GM23338 (cell line): ENCODE data around the gene STK38L. TPM values are rescaled to one million over a fixed set of nuclear protein-coding genes. Genes with fewer than 3 reads are reported as not detected.

Experiments used
- ATAC-seq: fragments of 200-7000 bp; cut with Tn5 transposase; 3 replicates; pipeline ENCODE4 v1.9.1; 2020
- DNase-seq: peaks from one replicate; pipeline ENCODE4 v3.0.0-alpha.2; 2015; ENCODE audit warnings: low spot score
- H2AFZ ChIP-seq: fragments of 200-600 bp; sonication (generic); 2 replicates; pipeline ENCODE4 v1.8.0; 2016; ENCODE audit warnings: antibody characterized with exemption, mild to moderate bottlenecking, moderate library complexity
- H3F3A ChIP-seq: fragments of 200-600 bp; sonication (generic); replicated peaks from 2 replicates; pipeline ENCODE4 v1.8.0; 2017; ENCODE audit warnings: antibody characterized with exemption, mixed run types, low read depth
- H3K27ac ChIP-seq: fragments of 200-600 bp; sonication (generic); 2 replicates; pipeline ENCODE4 v1.6.1; 2016; ENCODE audit warnings: low read depth
- H3K27me3 ChIP-seq: fragments of 200-600 bp; sonication (generic); 2 replicates; pipeline ENCODE4 v1.8.0; 2016; ENCODE audit warnings: mild to moderate bottlenecking, mixed run types, moderate library complexity; ENCODE audit not compliant: insufficient read depth
- H3K36me3 ChIP-seq: fragments of 200-600 bp; sonication (generic); 2 replicates; pipeline ENCODE4 v1.8.0; 2016; ENCODE audit warnings: mild to moderate bottlenecking; ENCODE audit not compliant: insufficient read depth
- H3K4me1 ChIP-seq: fragments of 200-600 bp; sonication (generic); 2 replicates; pipeline ENCODE4 v1.8.0; 2016; ENCODE audit warnings: mild to moderate bottlenecking, moderate library complexity; ENCODE audit not compliant: insufficient read depth
- H3K4me2 ChIP-seq: fragments of 200-600 bp; sonication (generic); 2 replicates; pipeline ENCODE4 v1.7.1; 2017; ENCODE audit warnings: mixed run types
- H3K4me3 ChIP-seq: fragments of 200-600 bp; sonication (generic); 2 replicates; pipeline ENCODE4 v1.6.1; 2016; ENCODE audit warnings: mixed run types
- H3K79me2 ChIP-seq: fragments of 200-600 bp; sonication (generic); replicated peaks from 2 replicates; pipeline ENCODE4 v1.8.0; 2017; ENCODE audit warnings: mild to moderate bottlenecking; ENCODE audit not compliant: insufficient read depth
- H3K9me2 ChIP-seq: fragments of 200-600 bp; sonication (generic); 2 replicates; pipeline ENCODE4 v1.8.0; 2017; ENCODE audit not compliant: insufficient read depth
- H4K20me1 ChIP-seq: fragments of 200-600 bp; sonication (generic); replicated peaks from 2 replicates; pipeline ENCODE4 v1.8.0; 2017; ENCODE audit warnings: mild to moderate bottlenecking; ENCODE audit not compliant: insufficient read depth
- H3K27ac Mint-ChIP-seq: 2 replicates; pipeline ENCODE4 v1.8.0; 2020; ENCODE audit warnings: inconsistent platforms, mild to moderate bottlenecking, moderate library complexity, mixed read lengths
- H3K27me3 Mint-ChIP-seq: 3 replicates; pipeline ENCODE4 v1.8.0; 2022; ENCODE audit warnings: low read depth, mild to moderate bottlenecking, moderate library complexity, mixed read lengths, inconsistent platforms; ENCODE audit not compliant: insufficient read depth, poor library complexity
- H3K36me3 Mint-ChIP-seq: 3 replicates; pipeline ENCODE4 v1.8.0; 2021; ENCODE audit warnings: low read depth, mild to moderate bottlenecking, inconsistent platforms, moderate library complexity, mixed read lengths
- H3K4me1 Mint-ChIP-seq: 3 replicates; pipeline ENCODE4 v1.8.0; 2020; ENCODE audit warnings: mild to moderate bottlenecking, inconsistent platforms, mixed read lengths
- H3K4me3 Mint-ChIP-seq: 3 replicates; pipeline ENCODE4 v1.8.0; 2021; ENCODE audit warnings: moderate library complexity, mild to moderate bottlenecking, inconsistent platforms, mixed read lengths
- H3K9me3 Mint-ChIP-seq: 3 replicates; pipeline ENCODE4 v1.8.0; 2020; ENCODE audit warnings: moderate library complexity, mild to moderate bottlenecking, inconsistent platforms, mixed read lengths
- CTCF ChIP-seq, 2 experiments: fragments of 200-600 bp in 1 of 2; sonication (generic) in 1 of 2; conservative IDR thresholded peaks; 2 replicates each; pipeline versions ENCODE4 v1.5.1 to v1.6.1; 2016 to 2017; ENCODE audit warnings: antibody characterized with exemption in 2 of 2, low read depth in 2 of 2, mild to moderate bottlenecking in 2 of 2, moderate library complexity in 1 of 2
- ETS1 ChIP-seq: IDR thresholded peaks from 2 replicates; pipeline ENCODE4 v1.6.1; 2016; ENCODE audit warnings: antibody characterized with exemption
- REST ChIP-seq: IDR thresholded peaks from one replicate; pipeline ENCODE4 v1.6.1; 2018; ENCODE audit warnings: antibody characterized with exemption; ENCODE audit not compliant: unreplicated experiment
- ZNF462 ChIP-seq: fragments of 250-450 bp; sonication (Bioruptor Pico); IDR thresholded peaks from 2 replicates; pipeline ENCODE4 v1.5.0; 2020; ENCODE audit warnings: mild to moderate bottlenecking, moderate library complexity
- polyA plus RNA-seq: library from polyadenylated mRNA; unstranded; fragments of >200 nt; fragmentation: Nextera tagmentation; extraction: Ambion mirVana; gene quantifications from 2 replicates; pipeline ENCODE4 v1.2.1, GENCODE V29; 2016
- total RNA-seq: library from RNA; depleted of rRNA; stranded (reverse); fragments of >200 nt; shearing (Covaris generic); gene quantifications from 2 replicates; pipeline ENCODE4 v1.2.3, GENCODE V29; 2014

The STK38L gene
- total and polyA plus RNA-seq, 2 experiments from 2014 or later, result 28.9 to 56.5 TPM

GRCh38 chr12:27336282-27336653, 92.2 kb downstream of the STK38L start:
- H3K27ac Mint-ChIP-seq, result no peak overlapping the region
- Histone ChIP-seq H3F3A (no peaks in the 10 kb centered on the region; the same call in 1 of the 2 replicates), H3K9me2 (no peaks in the 10 kb centered on the region), H3K36me3 (no peaks in the 10 kb centered on the region), H3K79me2 (peaks cover 62% of the 10 kb centered on the region), H3K4me1 (peaks cover 29% of the 10 kb centered on the region), H2AFZ (no peak overlapping the region), H4K20me1 (peaks cover 6% of the 10 kb centered on the region; the same call in 1 of the 2 replicates), H3K4me2 (no peak overlapping the region), H3K27ac (no peak overlapping the region), H3K4me3 (no peak overlapping the region), H3K27me3 (peaks cover 30% of the 10 kb centered on the region)
- H3K36me3 Mint-ChIP-seq, result no peaks in the 10 kb centered on the region
- TF ChIP-seq ZNF462 (CRISPR knock-in tag) (no peak), REST (no peak), CTCF (conservative IDR thresholded peaks at IDR 0.05; ENCODE audit: low read depth in 2 of 2) (no peak), ETS1 (no peak)
- H3K9me3 Mint-ChIP-seq, result no peaks in the 10 kb centered on the region
- H3K4me1 Mint-ChIP-seq, result peaks cover 39% of the 10 kb centered on the region
- DNase-seq (no peak), ATAC-seq (no peak)
- H3K27me3 Mint-ChIP-seq, result peaks cover 19% of the 10 kb centered on the region
- H3K4me3 Mint-ChIP-seq, result no peak overlapping the region
